GM13976 (cell line): Measurements from ENCODE around the gene PRXL2A.
"Not testable (repeated sequence)": the region's sequence is repeated elsewhere in the genome, so short reads cannot be mapped to it uniquely, and the experiment has no call there.

Experiments
- DNase-seq: peaks from one replicate; pipeline ENCODE4 v3.0.0; 2012; ENCODE audit warnings: low spot score
- in situ Hi-C: fragments of 300-500 bp; cut with MboI; formaldehyde crosslinking; loops from one replicate; pipeline ENCODE4 v1.12.0; 2022; ENCODE audit warnings: low sequenced_read_pairs, mixed read lengths, inconsistent platforms; ENCODE audit not compliant: unreplicated experiment
- TF ChIP-seq, protein P1 (sequence below): IDR thresholded peaks from 2 replicates; pipeline ENCODE4 v1.5.1; 2012; ENCODE audit warnings: borderline replicate concordance, mild to moderate bottlenecking; ENCODE audit not compliant: insufficient read depth; ENCODE audit errors: extremely low read depth, missing control alignments, control extremely low read depth

Gene PRXL2A, protein sequence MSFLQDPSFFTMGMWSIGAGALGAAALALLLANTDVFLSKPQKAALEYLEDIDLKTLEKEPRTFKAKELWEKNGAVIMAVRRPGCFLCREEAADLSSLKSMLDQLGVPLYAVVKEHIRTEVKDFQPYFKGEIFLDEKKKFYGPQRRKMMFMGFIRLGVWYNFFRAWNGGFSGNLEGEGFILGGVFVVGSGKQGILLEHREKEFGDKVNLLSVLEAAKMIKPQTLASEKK

DNA sequence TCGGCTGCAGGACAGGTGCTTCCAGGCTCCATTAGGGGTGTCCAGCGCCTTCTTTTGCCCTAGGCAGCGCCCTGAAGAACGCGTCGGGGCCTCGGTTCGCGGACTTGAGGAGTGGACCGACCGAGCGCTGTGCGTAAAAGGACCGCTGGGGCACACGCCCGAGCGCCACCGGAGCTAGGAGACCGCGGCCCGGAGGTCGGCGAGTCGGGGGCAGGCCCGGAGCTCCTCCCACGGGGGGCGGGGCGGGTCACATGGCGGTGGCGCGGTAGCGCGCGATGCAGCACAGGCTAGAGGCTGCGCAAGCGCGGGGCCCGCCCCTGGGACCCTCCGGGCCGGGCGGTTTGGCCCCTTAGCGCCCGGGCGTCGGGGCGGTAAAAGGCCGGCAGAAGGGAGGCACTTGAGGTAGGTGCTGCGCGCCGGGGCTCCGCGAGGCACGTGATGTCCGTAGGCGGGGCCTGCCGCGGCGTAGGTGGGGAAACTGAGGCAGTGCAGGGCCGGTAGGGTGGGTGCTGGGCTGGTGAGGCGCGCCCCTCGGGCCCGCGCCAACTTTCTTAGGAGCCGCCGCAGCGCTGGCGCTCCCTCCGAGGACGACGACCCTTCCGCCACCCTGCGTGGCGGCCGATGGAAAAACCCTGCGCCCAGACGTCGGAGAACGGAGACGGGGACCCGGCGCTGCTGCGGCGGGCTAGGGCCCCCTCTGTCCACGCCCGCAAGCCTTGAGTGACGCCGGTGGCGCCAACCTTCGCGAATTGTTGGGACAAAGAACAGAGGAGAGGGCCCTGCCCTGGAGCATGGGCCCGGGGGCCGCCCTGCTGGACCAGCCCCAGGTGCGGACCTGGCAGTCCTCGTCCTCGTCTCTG is at the start of gene PRXL2A:
Gene PRXL2A, plus strand, starts transcription at position 310 of the 860 bp plus-strand sequence. CDS start 11,917 bp downstream, outside the sequence.
- TF ChIP-seq, protein P1, sequence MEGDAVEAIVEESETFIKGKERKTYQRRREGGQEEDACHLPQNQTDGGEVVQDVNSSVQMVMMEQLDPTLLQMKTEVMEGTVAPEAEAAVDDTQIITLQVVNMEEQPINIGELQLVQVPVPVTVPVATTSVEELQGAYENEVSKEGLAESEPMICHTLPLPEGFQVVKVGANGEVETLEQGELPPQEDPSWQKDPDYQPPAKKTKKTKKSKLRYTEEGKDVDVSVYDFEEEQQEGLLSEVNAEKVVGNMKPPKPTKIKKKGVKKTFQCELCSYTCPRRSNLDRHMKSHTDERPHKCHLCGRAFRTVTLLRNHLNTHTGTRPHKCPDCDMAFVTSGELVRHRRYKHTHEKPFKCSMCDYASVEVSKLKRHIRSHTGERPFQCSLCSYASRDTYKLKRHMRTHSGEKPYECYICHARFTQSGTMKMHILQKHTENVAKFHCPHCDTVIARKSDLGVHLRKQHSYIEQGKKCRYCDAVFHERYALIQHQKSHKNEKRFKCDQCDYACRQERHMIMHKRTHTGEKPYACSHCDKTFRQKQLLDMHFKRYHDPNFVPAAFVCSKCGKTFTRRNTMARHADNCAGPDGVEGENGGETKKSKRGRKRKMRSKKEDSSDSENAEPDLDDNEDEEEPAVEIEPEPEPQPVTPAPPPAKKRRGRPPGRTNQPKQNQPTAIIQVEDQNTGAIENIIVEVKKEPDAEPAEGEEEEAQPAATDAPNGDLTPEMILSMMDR: no peak
- in situ Hi-C loops: no loop called here
- DNase-seq: peak; percentile 98

DNA sequence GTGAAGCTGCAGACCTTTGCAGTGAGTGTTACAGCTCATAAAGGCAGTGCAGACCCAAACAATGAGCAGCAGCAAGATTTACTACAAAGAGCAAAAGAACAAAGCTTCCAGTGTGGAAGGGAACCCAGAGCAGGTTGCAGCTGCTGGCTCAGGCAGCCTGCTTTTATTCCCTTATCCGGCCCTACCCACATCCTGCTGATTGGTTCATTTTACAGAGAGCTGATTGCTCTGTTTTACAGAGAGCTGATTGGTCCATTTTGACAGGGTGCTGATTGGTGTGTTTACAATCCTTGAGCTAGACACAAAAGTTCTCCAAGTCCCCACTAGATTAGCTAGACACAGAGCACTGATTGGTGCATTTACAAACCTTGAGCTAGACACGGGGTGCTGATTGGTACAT is 49.4 kb upstream of the PRXL2A start:
- in situ Hi-C loops, DNase-seq: not testable (repeated sequence)

DNA sequence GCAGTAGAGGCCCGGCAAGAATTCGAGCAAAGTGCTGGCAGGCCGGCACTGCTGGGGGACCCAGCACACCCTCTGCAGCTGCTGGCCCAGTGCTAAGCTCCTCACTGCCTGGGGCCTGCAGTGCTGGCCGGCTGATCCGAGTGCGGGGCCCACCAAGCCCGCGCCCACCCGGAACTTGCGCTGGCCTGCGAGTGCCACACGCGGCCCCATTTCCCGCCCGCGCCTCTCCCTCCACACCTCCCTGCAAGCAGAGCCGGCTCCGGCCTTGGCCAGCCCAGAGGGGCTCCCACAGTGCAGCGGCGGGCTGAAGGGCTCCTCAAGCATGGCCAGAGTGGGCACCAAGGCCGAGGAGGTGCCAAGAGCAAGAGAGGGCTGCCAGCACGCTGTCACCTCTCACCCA is 48.7 kb upstream of the PRXL2A start:
- in situ Hi-C loops: no loop called here

DNA sequence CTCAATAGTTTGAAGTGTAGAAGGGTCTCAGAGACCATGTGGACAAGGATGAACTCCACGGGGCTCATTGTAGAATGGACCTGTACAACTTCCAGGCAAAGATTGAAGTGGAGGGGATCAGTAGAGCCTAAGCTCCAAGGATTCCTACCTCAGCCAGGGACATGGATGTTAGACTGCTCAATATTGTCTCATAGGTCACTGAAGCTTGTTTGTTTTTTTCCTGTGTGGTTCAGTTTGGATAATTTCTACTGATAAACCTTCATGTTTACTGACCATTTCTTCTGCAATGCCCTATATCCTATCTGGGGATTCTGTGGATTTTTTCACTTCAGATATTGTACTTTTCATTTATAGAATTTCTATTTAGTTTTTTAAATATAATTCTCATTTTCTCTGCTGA is 42.8 kb upstream of the PRXL2A start:
- DNase-seq: no peak
- TF ChIP-seq, protein P1: no peak
- in situ Hi-C loops: no loop called here

More for the DNA sequence above, 48.7 kb upstream of the PRXL2A start:
- no peak for DNase-seq
- TF ChIP-seq, protein P1: no peak

DNA sequence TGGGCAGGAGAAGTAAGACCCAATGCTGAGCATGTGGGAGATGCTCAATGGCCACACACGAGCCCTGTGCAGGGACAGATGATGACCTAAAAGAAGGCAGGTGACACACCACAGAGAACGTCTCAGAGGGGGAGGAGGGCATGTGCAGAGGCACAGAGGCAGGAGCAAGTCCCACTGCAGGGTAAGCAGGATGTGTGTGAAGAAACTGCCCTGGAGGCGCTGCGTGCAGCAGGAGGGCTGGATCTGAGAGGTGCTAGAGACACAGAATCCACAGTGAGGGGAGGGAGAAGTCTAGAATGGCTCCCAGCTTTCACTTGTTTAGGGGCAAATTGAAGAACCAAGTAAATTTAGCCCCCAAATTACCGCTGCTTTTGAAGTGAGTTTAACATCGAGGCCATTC is 36.9 kb upstream of the PRXL2A start:
- TF ChIP-seq, protein P1: no peak
- in situ Hi-C loops: no loop called here
- no peak for DNase-seq

DNA sequence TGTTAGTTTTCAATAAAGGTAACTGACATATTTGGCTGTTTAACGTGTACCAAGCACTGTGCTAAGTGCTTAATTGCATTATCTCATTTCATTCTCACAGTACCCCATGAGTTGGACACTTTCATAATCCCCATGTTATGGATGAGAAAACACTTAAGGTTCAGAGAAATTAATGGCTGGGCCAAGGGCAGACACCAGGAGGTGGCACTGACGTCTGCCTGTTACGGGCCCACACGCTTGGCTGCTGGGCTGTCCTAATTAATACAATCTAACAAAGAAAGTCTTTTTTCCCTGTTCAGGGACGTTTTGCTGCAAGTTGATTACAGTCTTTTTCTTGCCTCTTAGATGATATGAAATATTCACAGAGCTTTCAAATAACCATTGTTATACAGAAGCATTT is 35.7 kb upstream of the PRXL2A start:
- TF ChIP-seq, protein P1: no peak

DNA sequence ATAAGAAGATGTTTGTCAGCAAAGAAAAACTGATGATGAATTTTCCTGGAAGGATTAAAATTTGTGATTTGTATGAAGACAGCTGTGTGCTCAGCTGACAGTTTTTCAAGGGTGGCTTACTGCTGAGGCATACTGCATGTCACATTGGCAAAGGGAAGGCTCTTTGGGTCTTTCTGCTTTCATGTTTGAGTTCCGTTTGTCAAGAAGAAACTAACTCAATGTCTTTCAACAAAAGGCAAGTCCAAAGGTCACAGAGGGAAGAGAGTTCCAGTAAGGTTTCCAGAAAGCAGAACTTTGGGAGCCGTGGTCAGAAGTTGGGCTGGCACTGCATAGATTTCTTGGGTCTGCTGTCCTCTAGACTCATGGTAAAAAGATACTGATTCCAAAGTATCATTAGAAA is 34.8 kb upstream of the PRXL2A start:
- in situ Hi-C loops: no loop called here
- TF ChIP-seq, protein P1: no peak
- DNase-seq: no peak

More for the DNA sequence above, 35.7 kb upstream of the PRXL2A start:
- in situ Hi-C loops: no loop called here
- no peak for DNase-seq
